Measurements from ENCODE around the gene AQP3.
"Not testable (repeated sequence)": the region's sequence is repeated elsewhere in the genome, so short reads cannot be mapped to it uniquely, and the experiment has no call there.

GRCh38 chr9:33397801-33398200 is 49.6 kb downstream of the AQP3 start:
- not testable (repeated sequence) for TF ChIP-seq CTCF (conservative IDR thresholded peaks at IDR 0.05 in 1 of 2, IDR thresholded peaks at IDR 0.05 in 1 of 2; ENCODE audit: extremely low read depth in 1 of 2, insufficient read depth in 1 of 2, low read depth in 1 of 2, low read length in 2 of 2); EZH2 (IDR thresholded peaks at IDR 0.05; ENCODE audit: borderline replicate concordance, low read length)

Data from mammary epithelial cell (primary cell).